K562 (cell line): Measurements from ENCODE around the gene GNG14. TPM values are rescaled to one million over a fixed set of nuclear protein-coding genes. Genes with fewer than 3 reads are reported as not detected.

ENCODE experiments used
- BACH1 ChIP-seq: fragments of 200-800 bp; sonication (Bioruptor generic); IDR thresholded peaks from 2 replicates; pipeline ENCODE4 v1.6.1; 2016; ENCODE audit warnings: missing genetic modification characterization, missing compliant biosample characterization
- BCL6 ChIP-seq: fragments of 250-450 bp; sonication (Bioruptor Pico); IDR thresholded peaks from 2 replicates; pipeline ENCODE4 v1.4.0; 2020
- CBX2 ChIP-seq: fragments of 200-600 bp; sonication (generic); IDR thresholded peaks from one replicate; pipeline ENCODE4 v1.6.1; 2012; ENCODE audit warnings: mild to moderate bottlenecking, low read length, inconsistent platforms; ENCODE audit not compliant: insufficient read depth, poor library complexity, severe bottlenecking
- DMBX1 ChIP-seq: fragments of 250-450 bp; sonication (Bioruptor Pico); IDR thresholded peaks from 2 replicates; pipeline ENCODE4 v1.8.0; 2022; ENCODE audit warnings: inconsistent platforms, mild to moderate bottlenecking, moderate library complexity, borderline replicate concordance
- FOXK1 ChIP-seq: sonication (generic); formaldehyde crosslinking; IDR thresholded peaks from 2 replicates; pipeline ENCODE4 v1.8.0; 2022; ENCODE audit warnings: missing genetic modification reagents, mild to moderate bottlenecking, borderline replicate concordance
- GABPA ChIP-seq: fragments of 200-800 bp; sonication (Bioruptor generic); conservative IDR thresholded peaks from 2 replicates; pipeline ENCODE4 v1.6.1; 2016; ENCODE audit warnings: low read depth, missing genetic modification characterization, missing compliant biosample characterization
- HMG20B ChIP-seq: fragments of 250-450 bp; sonication (Bioruptor Pico); IDR thresholded peaks from 2 replicates; pipeline ENCODE4 v1.5.0; 2021; ENCODE audit warnings: mild to moderate bottlenecking
- POLR3A ChIP-seq: IDR thresholded peaks from 2 replicates; pipeline ENCODE4 v1.6.1; 2011; ENCODE audit warnings: borderline replicate concordance, mild to moderate bottlenecking, moderate library complexity; ENCODE audit not compliant: insufficient read length, insufficient read depth; ENCODE audit errors: extremely low read depth
- RBM25 ChIP-seq: fragments of 200-400 bp; formaldehyde crosslinking; IDR thresholded peaks from 2 replicates; pipeline ENCODE4 v1.6.1; 2018; ENCODE audit warnings: low read length, low read depth, moderate library complexity; ENCODE audit not compliant: severe bottlenecking
- SIN3B ChIP-seq: fragments of 450-650 bp; IDR thresholded peaks from 2 replicates; pipeline ENCODE4 v1.6.1; 2017; ENCODE audit warnings: low read depth, mild to moderate bottlenecking, moderate library complexity
- USF2 ChIP-seq: sonication (generic); formaldehyde crosslinking; IDR thresholded peaks from 2 replicates; pipeline ENCODE4 v1.5.0; 2020; ENCODE audit warnings: missing genetic modification reagents
- ZNF184 ChIP-seq: sonication (generic); formaldehyde crosslinking; IDR thresholded peaks from 2 replicates; pipeline ENCODE4 v1.5.0; 2020; ENCODE audit warnings: missing genetic modification reagents
- polyA plus RNA-seq, 8 experiments: library from polyadenylated mRNA; depleted of rRNA in 4 of 8; stranded (reverse) in 5 of 8; unstranded in 3 of 8; fragments of >200 nt; fragmentation: Nextera tagmentation in 2 of 8; fragmentation: Illumina TruSeq in 1 of 8; extraction: Ambion mirVana in 2 of 8; extraction: Trizol in 1 of 8; gene quantifications; 2 replicates each; pipeline versions ENCODE4 v1.2.1 to v1.2.3, GENCODE V29; 2011 to 2014; ENCODE audit warnings: inconsistent platforms in 1 of 8, missing spikeins in 1 of 8
- total RNA-seq, 7 experiments: library from RNA; depleted of rRNA in 6 of 7; stranded (reverse); fragments of >200 nt in 6 of 7; fragmentation: Illumina TruSeq in 2 of 7; extraction: Trizol in 2 of 7; gene quantifications; 2 replicates each; pipeline versions ENCODE4 v1.2.1 to v1.2.3, GENCODE V29; 2011 to 2021; ENCODE audit warnings: low replicate concordance in 1 of 7
- TF ChIP-seq, protein P1 (sequence below): fragments of 450-650 bp; formaldehyde crosslinking; IDR thresholded peaks from 2 replicates; pipeline ENCODE4 v1.4.0; 2022; ENCODE audit warnings: missing genetic modification characterization
- TF ChIP-seq, protein P2 (sequence below): sonication (generic); formaldehyde crosslinking; IDR thresholded peaks from 2 replicates; pipeline ENCODE4 v1.8.0; 2023; ENCODE audit warnings: mild to moderate bottlenecking, missing genetic modification reagents
- TF ChIP-seq, protein P3 (sequence below): sonication (generic); formaldehyde crosslinking; IDR thresholded peaks from 2 replicates; pipeline ENCODE4 v1.8.0; 2022; ENCODE audit warnings: missing genetic modification reagents, mild to moderate bottlenecking, borderline replicate concordance

GNG14 gene
- total and polyA plus RNA-seq, 9 of the 15 experiments (the other 6 are each of a cell fraction or from before 2014, with no cell fraction given) = not detected

GRCh38 chr19:12670159-12670928, 17.5 kb upstream of the GNG14 start (continued):
- TF ChIP-seq POLR3A (no peak), SIN3B (no peak), USF2 (CRISPR knock-in tag) (no peak), DMBX1 (CRISPR knock-in tag) (no peak), GABPA (tag) (no peak), RBM25 (no peak), BACH1 (no peak), FOXK1 (CRISPR knock-in tag) (no peak), BCL6 (CRISPR knock-in tag) (no peak), ZNF184 (CRISPR knock-in tag) (no peak), HMG20B (CRISPR knock-in tag) (no peak), CBX2 (no peak)
- TF ChIP-seq, protein P1, sequence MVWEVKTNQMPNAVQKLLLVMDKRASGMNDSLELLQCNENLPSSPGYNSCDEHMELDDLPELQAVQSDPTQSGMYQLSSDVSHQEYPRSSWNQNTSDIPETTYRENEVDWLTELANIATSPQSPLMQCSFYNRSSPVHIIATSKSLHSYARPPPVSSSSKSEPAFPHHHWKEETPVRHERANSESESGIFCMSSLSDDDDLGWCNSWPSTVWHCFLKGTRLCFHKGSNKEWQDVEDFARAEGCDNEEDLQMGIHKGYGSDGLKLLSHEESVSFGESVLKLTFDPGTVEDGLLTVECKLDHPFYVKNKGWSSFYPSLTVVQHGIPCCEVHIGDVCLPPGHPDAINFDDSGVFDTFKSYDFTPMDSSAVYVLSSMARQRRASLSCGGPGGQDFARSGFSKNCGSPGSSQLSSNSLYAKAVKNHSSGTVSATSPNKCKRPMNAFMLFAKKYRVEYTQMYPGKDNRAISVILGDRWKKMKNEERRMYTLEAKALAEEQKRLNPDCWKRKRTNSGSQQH (CRISPR knock-in tag) = no peak
- TF ChIP-seq, protein P2, sequence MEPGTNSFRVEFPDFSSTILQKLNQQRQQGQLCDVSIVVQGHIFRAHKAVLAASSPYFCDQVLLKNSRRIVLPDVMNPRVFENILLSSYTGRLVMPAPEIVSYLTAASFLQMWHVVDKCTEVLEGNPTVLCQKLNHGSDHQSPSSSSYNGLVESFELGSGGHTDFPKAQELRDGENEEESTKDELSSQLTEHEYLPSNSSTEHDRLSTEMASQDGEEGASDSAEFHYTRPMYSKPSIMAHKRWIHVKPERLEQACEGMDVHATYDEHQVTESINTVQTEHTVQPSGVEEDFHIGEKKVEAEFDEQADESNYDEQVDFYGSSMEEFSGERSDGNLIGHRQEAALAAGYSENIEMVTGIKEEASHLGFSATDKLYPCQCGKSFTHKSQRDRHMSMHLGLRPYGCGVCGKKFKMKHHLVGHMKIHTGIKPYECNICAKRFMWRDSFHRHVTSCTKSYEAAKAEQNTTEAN = no peak
- TF ChIP-seq, protein P3, sequence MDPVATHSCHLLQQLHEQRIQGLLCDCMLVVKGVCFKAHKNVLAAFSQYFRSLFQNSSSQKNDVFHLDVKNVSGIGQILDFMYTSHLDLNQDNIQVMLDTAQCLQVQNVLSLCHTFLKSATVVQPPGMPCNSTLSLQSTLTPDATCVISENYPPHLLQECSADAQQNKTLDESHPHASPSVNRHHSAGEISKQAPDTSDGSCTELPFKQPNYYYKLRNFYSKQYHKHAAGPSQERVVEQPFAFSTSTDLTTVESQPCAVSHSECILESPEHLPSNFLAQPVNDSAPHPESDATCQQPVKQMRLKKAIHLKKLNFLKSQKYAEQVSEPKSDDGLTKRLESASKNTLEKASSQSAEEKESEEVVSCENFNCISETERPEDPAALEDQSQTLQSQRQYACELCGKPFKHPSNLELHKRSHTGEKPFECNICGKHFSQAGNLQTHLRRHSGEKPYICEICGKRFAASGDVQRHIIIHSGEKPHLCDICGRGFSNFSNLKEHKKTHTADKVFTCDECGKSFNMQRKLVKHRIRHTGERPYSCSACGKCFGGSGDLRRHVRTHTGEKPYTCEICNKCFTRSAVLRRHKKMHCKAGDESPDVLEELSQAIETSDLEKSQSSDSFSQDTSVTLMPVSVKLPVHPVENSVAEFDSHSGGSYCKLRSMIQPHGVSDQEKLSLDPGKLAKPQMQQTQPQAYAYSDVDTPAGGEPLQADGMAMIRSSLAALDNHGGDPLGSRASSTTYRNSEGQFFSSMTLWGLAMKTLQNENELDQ (CRISPR knock-in tag) = no peak
